SU-DHL-6 (cell line): ENCODE results near the gene MAML3.

Experiments
- EZH2phosphoT487 ChIP-seq: fragments of 200-600 bp; sonication (generic), shearing (Covaris generic); conservative IDR thresholded peaks from 2 replicates; pipeline ENCODE4 v1.6.1; 2018; ENCODE audit warnings: mild to moderate bottlenecking, antibody characterized with exemption, low read length, moderate library complexity, mixed read lengths
- TF ChIP-seq, protein P1 (sequence below): fragments of 200-600 bp; sonication (generic); IDR thresholded peaks from one replicate; pipeline ENCODE4 v1.5.1; 2017; ENCODE audit warnings: antibody characterized with exemption, mild to moderate bottlenecking, low read length, moderate library complexity; ENCODE audit not compliant: insufficient read depth, poor library complexity, severe bottlenecking

- TF ChIP-seq, protein P1, sequence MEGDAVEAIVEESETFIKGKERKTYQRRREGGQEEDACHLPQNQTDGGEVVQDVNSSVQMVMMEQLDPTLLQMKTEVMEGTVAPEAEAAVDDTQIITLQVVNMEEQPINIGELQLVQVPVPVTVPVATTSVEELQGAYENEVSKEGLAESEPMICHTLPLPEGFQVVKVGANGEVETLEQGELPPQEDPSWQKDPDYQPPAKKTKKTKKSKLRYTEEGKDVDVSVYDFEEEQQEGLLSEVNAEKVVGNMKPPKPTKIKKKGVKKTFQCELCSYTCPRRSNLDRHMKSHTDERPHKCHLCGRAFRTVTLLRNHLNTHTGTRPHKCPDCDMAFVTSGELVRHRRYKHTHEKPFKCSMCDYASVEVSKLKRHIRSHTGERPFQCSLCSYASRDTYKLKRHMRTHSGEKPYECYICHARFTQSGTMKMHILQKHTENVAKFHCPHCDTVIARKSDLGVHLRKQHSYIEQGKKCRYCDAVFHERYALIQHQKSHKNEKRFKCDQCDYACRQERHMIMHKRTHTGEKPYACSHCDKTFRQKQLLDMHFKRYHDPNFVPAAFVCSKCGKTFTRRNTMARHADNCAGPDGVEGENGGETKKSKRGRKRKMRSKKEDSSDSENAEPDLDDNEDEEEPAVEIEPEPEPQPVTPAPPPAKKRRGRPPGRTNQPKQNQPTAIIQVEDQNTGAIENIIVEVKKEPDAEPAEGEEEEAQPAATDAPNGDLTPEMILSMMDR = no peak
- TF ChIP-seq EZH2phosphoT487 = no peak
Observed at GRCh38 chr4:139802931-139803330, 351.1 kb downstream of the MAML3 start.
